H1 (cell line): ENCODE measurements around the gene RRN3. TPM values are rescaled to one million over a fixed set of nuclear protein-coding genes. Genes with fewer than 3 reads are reported as not detected.
A peak's percentile ranks its signal among the peaks of the same experiment; 100 is the strongest.

ENCODE experiments used
- CTCF ChIA-PET: fragments of 300-600 bp; sonication (Branson Sonifier 250); formaldehyde crosslinking; loops from one replicate; lab custom pipeline; 2021; ENCODE audit not compliant: partially characterized antibody; lab: Charles Lee
- POLR2A ChIA-PET: fragments of 300-600 bp; sonication (Branson Sonifier 250); formaldehyde crosslinking; loops from one replicate; lab custom pipeline; 2021; ENCODE audit warnings: inconsistent platforms; ENCODE audit not compliant: partially characterized antibody; lab: Charles Lee
- DNase-seq, 2 experiments: peaks; one replicate each; pipeline versions ENCODE4 v3.0.0 to v3.0.0-alpha.2; 2010 to 2022; ENCODE audit warnings: low spot score in 2 of 2, low read depth in 1 of 2, mixed read lengths in 1 of 2
- FAIRE-seq: peaks from 2 replicates; lab custom pipeline; 2011; peaks lifted over from hg19 to GRCh38; lab: Jason Lieb, UNC
- H2AFZ ChIP-seq: 2 replicates; pipeline ENCODE4 v1.8.1; 2012; ENCODE audit warnings: low read length, inconsistent platforms
- H2AK5ac ChIP-seq: 2 replicates; pipeline ENCODE4 v1.6.1; 2013; ENCODE audit warnings: low read depth, low read length
- H2BK120ac ChIP-seq: replicated peaks from 2 replicates; pipeline ENCODE3; 2013; ENCODE audit warnings: low read depth, low read length, inconsistent platforms
- H2BK12ac ChIP-seq: 2 replicates; pipeline ENCODE4 v1.6.1; 2013; ENCODE audit warnings: low read depth, low read length
- H2BK15ac ChIP-seq: 2 replicates; pipeline ENCODE4 v1.6.1; 2013; ENCODE audit warnings: low read length
- H2BK20ac ChIP-seq: 2 replicates; pipeline ENCODE4 v1.6.1; 2013; ENCODE audit warnings: low read length
- H2BK5ac ChIP-seq: 2 replicates; pipeline ENCODE4 v1.6.1; 2013; ENCODE audit warnings: low read depth, low read length
- H3K14ac ChIP-seq: 2 replicates; pipeline ENCODE4 v1.6.1; 2013; ENCODE audit warnings: inconsistent platforms; ENCODE audit not compliant: insufficient read length
- H3K18ac ChIP-seq: 2 replicates; pipeline ENCODE4 v1.6.1; 2013; ENCODE audit warnings: low read length; ENCODE audit errors: extremely low read depth
- H3K23ac ChIP-seq: 2 replicates; pipeline ENCODE4 v1.6.1; 2013; ENCODE audit warnings: inconsistent platforms; ENCODE audit not compliant: insufficient read length
- H3K23me2 ChIP-seq: 2 replicates; pipeline ENCODE4 v1.6.1; 2013; ENCODE audit warnings: low read depth, low read length
- H3K27ac ChIP-seq: 2 replicates; pipeline ENCODE4 v1.6.1; 2011; ENCODE audit warnings: low read depth, low read length, inconsistent platforms
- H3K27me3 ChIP-seq, 4 experiments: replicated peaks in 1 of 4; 1 replicate in 1 of 4; 2 replicates in 3 of 4; pipeline versions ENCODE4 v1.6.1 to v1.8.1; 2011 to 2013; ENCODE audit warnings: low read length in 3 of 4, mild to moderate bottlenecking in 3 of 4, inconsistent platforms in 2 of 4, mixed read lengths in 2 of 4, moderate library complexity in 1 of 4; ENCODE audit not compliant: control insufficient read depth in 3 of 4, insufficient read depth in 3 of 4; ENCODE audit errors: extremely low read depth in 1 of 4
- H3K36me3 ChIP-seq, 4 experiments: 2 replicates each; pipeline versions ENCODE4 v1.6.1 to v1.8.1; 2011 to 2013; ENCODE audit warnings: mild to moderate bottlenecking in 4 of 4, low read length in 3 of 4, moderate library complexity in 2 of 4, control low read depth in 1 of 4, inconsistent platforms in 1 of 4; ENCODE audit not compliant: insufficient read depth in 4 of 4, control insufficient read depth in 2 of 4
- H3K4ac ChIP-seq: replicated peaks from 2 replicates; pipeline ENCODE3; 2013; ENCODE audit warnings: low read length, low read depth, mixed read lengths, inconsistent platforms; ENCODE audit not compliant: insufficient read length
- H3K4me1 ChIP-seq, 4 experiments: replicated peaks in 1 of 4; 1 replicate in 1 of 4; 2 replicates in 3 of 4; pipeline versions ENCODE4 v1.6.1 to v1.8.1; 2011 to 2013; ENCODE audit warnings: low read length in 3 of 4, inconsistent platforms in 2 of 4, mixed read lengths in 1 of 4; ENCODE audit not compliant: insufficient read depth in 4 of 4, control insufficient read depth in 3 of 4
- H3K4me2 ChIP-seq, 2 experiments: 2 replicates each; pipeline versions ENCODE4 v1.6.1 to v1.8.1; 2011 to 2013; ENCODE audit warnings: low read depth in 2 of 2, low read length in 2 of 2, control low read depth in 1 of 2, inconsistent platforms in 1 of 2, mild to moderate bottlenecking in 1 of 2; ENCODE audit not compliant: insufficient read depth in 1 of 2
- H3K4me3 ChIP-seq, 4 experiments: fragments of 200-600, 300-600 bp in 1 of 4; sonication (generic), shearing (Covaris generic), sonication (Bioruptor Twin) in 1 of 4; 2 replicates each; pipeline versions ENCODE4 v1.5.1 to v1.8.1; 2011 to 2016; ENCODE audit warnings: low read length in 4 of 4, low read depth in 3 of 4, control low read depth in 2 of 4, inconsistent platforms in 2 of 4, mild to moderate bottlenecking in 2 of 4, mixed read lengths in 1 of 4, moderate library complexity in 1 of 4; ENCODE audit not compliant: insufficient read depth in 2 of 4; ENCODE audit errors: extremely low read depth in 1 of 4
- H3K56ac ChIP-seq: replicated peaks from 2 replicates; pipeline ENCODE3; 2013; ENCODE audit warnings: low read depth, mild to moderate bottlenecking, mixed read lengths, low read length, inconsistent platforms; ENCODE audit not compliant: insufficient read length
- H3K79me1 ChIP-seq: 2 replicates; pipeline ENCODE4 v1.6.1; 2013; ENCODE audit warnings: low read depth, low read length, control low read depth
- H3K79me2 ChIP-seq, 2 experiments: 2 replicates each; pipeline versions ENCODE4 v1.6.1 to v1.8.1; 2012 to 2013; ENCODE audit warnings: low read length in 2 of 2, mild to moderate bottlenecking in 2 of 2, inconsistent platforms in 1 of 2; ENCODE audit not compliant: insufficient read depth in 2 of 2, control insufficient read depth in 1 of 2
- H3K9ac ChIP-seq, 4 experiments: replicated peaks in 1 of 4; 1 replicate in 1 of 4; 2 replicates in 3 of 4; pipeline versions ENCODE4 v1.6.1 to v1.8.1; 2011 to 2013; ENCODE audit warnings: low read depth in 3 of 4, low read length in 3 of 4, control low read depth in 2 of 4, mild to moderate bottlenecking in 2 of 4, moderate library complexity in 2 of 4, inconsistent platforms in 1 of 4; ENCODE audit errors: extremely low read depth in 1 of 4
- H3K9me3 ChIP-seq, 2 experiments: 2 replicates each; pipeline versions ENCODE4 v1.6.1 to v1.8.1; 2012 to 2013; ENCODE audit warnings: mild to moderate bottlenecking in 2 of 2, moderate library complexity in 2 of 2, control low read depth in 1 of 2, inconsistent platforms in 1 of 2, low read depth in 1 of 2, low read length in 1 of 2, mixed read lengths in 1 of 2; ENCODE audit not compliant: insufficient read depth in 2 of 2
- H4K20me1 ChIP-seq, 2 experiments: replicated peaks in 1 of 2; 2 replicates each; pipeline versions ENCODE3 to v1.8.1; 2011 to 2013; ENCODE audit warnings: inconsistent platforms in 2 of 2, low read length in 2 of 2, mild to moderate bottlenecking in 1 of 2; ENCODE audit not compliant: insufficient read depth in 2 of 2, control insufficient read depth in 1 of 2
- H4K5ac ChIP-seq: 2 replicates; pipeline ENCODE4 v1.6.1; 2013; ENCODE audit warnings: low read length, low read depth, mixed read lengths, inconsistent platforms; ENCODE audit not compliant: insufficient read length
- H4K8ac ChIP-seq: 2 replicates; pipeline ENCODE4 v1.8.0; 2013; ENCODE audit warnings: mild to moderate bottlenecking, moderate library complexity, low read length, inconsistent platforms; ENCODE audit not compliant: insufficient read depth; ENCODE audit errors: extremely low read depth
- H4K91ac ChIP-seq: replicated peaks from 2 replicates; pipeline ENCODE3; 2013; ENCODE audit warnings: low read length, mixed read lengths, inconsistent platforms; ENCODE audit not compliant: insufficient read length
- CTCF ChIP-seq, 3 experiments: IDR thresholded peaks; 1 replicate in 2 of 3; 2 replicates in 1 of 3; pipeline versions ENCODE4 v1.5.1 to v1.6.1; 2011; ENCODE audit warnings: low read length in 3 of 3, mild to moderate bottlenecking in 3 of 3, inconsistent platforms in 2 of 3, low read depth in 1 of 3, moderate library complexity in 1 of 3; ENCODE audit not compliant: insufficient read depth in 1 of 3; ENCODE audit errors: control extremely low read depth in 1 of 3
- RAD21 ChIP-seq, 2 experiments: IDR thresholded peaks in 1 of 2; conservative IDR thresholded peaks in 1 of 2; 2 replicates each; pipeline ENCODE4 v1.6.1; 2011; ENCODE audit warnings: low read depth in 2 of 2, low read length in 2 of 2, improper control_type of control experiment in 1 of 2, inconsistent platforms in 1 of 2, mild to moderate bottlenecking in 1 of 2, moderate library complexity in 1 of 2
- RBBP5 ChIP-seq: IDR thresholded peaks from 2 replicates; pipeline ENCODE4 v1.7.1; 2012; ENCODE audit warnings: low read depth, mild to moderate bottlenecking, inconsistent platforms, low read length, moderate library complexity, borderline replicate concordance
- TBP ChIP-seq: IDR thresholded peaks from 2 replicates; pipeline ENCODE4 v1.6.1; 2011; ENCODE audit warnings: low read depth, low read length, improper control_type of control experiment
- WGBS, 2 experiments: shearing (Covaris generic) in 1 of 2; methylation state at CpG; one replicate each; pipeline versions ENCODE4 v1.1.6 to v1.1.7; 2013 to 2015; ENCODE audit warnings: low lambda C conversion rate in 2 of 2, mixed read lengths in 2 of 2, inconsistent platforms in 1 of 2, low coverage in 1 of 2, missing lambda C conversion rate in 1 of 2; ENCODE audit not compliant: insufficient replicate concordance in 2 of 2, insufficient coverage in 1 of 2, insufficient read length in 1 of 2; ENCODE audit errors: extremely low coverage in 1 of 2, missing lambda C conversion rate in 1 of 2; 5-methylcytosine and 5-hydroxymethylcytosine counted together
- polyA plus RNA-seq, 7 experiments: library from polyadenylated mRNA; depleted of rRNA in 3 of 7; stranded (reverse) in 5 of 7; unstranded in 2 of 7; fragments of >200 nt in 5 of 7; fragments of 200-250 nt in 2 of 7; gene quantifications; 1 replicate in 5 of 7; 2 replicates in 1 of 7; 4 replicates in 1 of 7; pipeline versions ENCODE4 v1.2.1 to v1.2.3, GENCODE V29; 2011 to 2013; ENCODE audit warnings: missing spikeins in 2 of 7, mixed read lengths in 2 of 7
- total RNA-seq: library from RNA; stranded (reverse); fragmentation: NEBNext Ultra II Directional; extraction: Animal tissue kit (Norgen Biotek cat#: 25700); gene quantifications from 2 replicates; pipeline ENCODE4 v1.2.1, GENCODE V29; 2021

RRN3 gene
- total and polyA plus RNA-seq, 2 of the 8 experiments (the other 6 are each of a cell fraction or from before 2014, with no cell fraction given): 15.1 to 26.0 TPM

GRCh38 chr16:15041271-15042004, 52.6 kb downstream of the RRN3 start:
- H2BK5ac ChIP-seq: no peak overlapping the region
- no peaks in the 10 kb centered on the region for H3K27me3 ChIP-seq
- DNase-seq (no peak), FAIRE-seq (no peak)
- no peak overlapping the region for H2BK120ac ChIP-seq
- no peaks in the 10 kb centered on the region for H3K9me3 ChIP-seq
- H3K14ac ChIP-seq: no peak overlapping the region
- no peaks in the 10 kb centered on the region for H3K23me2 ChIP-seq
- peak overlapping the region; percentile 31; the same call in 1 of the 2 replicates for H4K8ac ChIP-seq
- H2AFZ ChIP-seq: no peak overlapping the region
- no peak overlapping the region for H3K4ac ChIP-seq
- H3K4me2 ChIP-seq: no peak overlapping the region
- TF ChIP-seq TBP (0 out of 2 replicates have a peak, but pooled peaks have one; percentile 19), RBBP5 (no peak), CTCF (IDR thresholded peaks at IDR 0.05; ENCODE audit: control extremely low read depth in 1 of 3, insufficient read depth in 1 of 3, low read depth in 1 of 3, low read length in 3 of 3) (peak in 1 of 3 experiments; percentile 35; a peak in 2 of 4 replicates), RAD21 (IDR thresholded peaks at IDR 0.05 in 1 of 2, conservative IDR thresholded peaks at IDR 0.05 in 1 of 2; ENCODE audit: low read depth in 2 of 2, low read length in 2 of 2) (peak in 1 of 2 experiments; percentile 22; a peak in 3 of 4 replicates)
- H3K9ac ChIP-seq: no peak overlapping the region
- no peak overlapping the region for H3K4me3 ChIP-seq
- no peak overlapping the region for H3K56ac ChIP-seq
- H4K5ac ChIP-seq: no peak overlapping the region
- WGBS, 2 experiments: 89% methylated on average over 15 of the region's 16 CpGs; no CpG with 5 or more reads in 1 of the 2 experiments
- peaks cover 8 to 43% (median 21%) of the 10 kb centered on the region in 4 experiments for H3K36me3 ChIP-seq
- H3K18ac ChIP-seq: no peak overlapping the region
- ChIA-PET CTCF (interaction anchor here (0.6 to 1.8 kb wide), 4 partner anchors 10 to 52 kb away, joined by 3 to 4 read pairs (median 4); no protein-coding TSS in a partner anchor), POLR2A (interaction anchor here (0.7 to 1.1 kb wide), 3 partner anchors 12 to 53 kb away, joined by 3 read pairs; partner anchors contain the start of gene RRN3)
- H2AK5ac ChIP-seq: no peak overlapping the region
- no peak overlapping the region for H2BK15ac ChIP-seq
- no peaks in the 10 kb centered on the region for H3K4me1 ChIP-seq
- H4K20me1 ChIP-seq: peaks cover 2 to 4% of the 10 kb centered on the region in 2 experiments
- H3K79me1 ChIP-seq: no peaks in the 10 kb centered on the region; the same call in 1 of the 2 replicates
- no peaks in the 10 kb centered on the region for H3K79me2 ChIP-seq
- H3K23ac ChIP-seq: no peak overlapping the region
- H2BK20ac ChIP-seq: no peak overlapping the region
- no peak overlapping the region for H4K91ac ChIP-seq
- H3K27ac ChIP-seq: no peak overlapping the region
- H2BK12ac ChIP-seq: no peak overlapping the region
